Activated CD4-positive, alpha-beta T cell treated with anti-CD3 and anti-CD28 coated beads, Interleukin-2, amount 50 U/mL, for 4 hours (primary cell): Measurements from ENCODE around the gene GPATCH8.
A peak's percentile ranks its signal among the peaks of the same experiment; 100 is the strongest.

ENCODE experiments used
- DNase-seq, 2 experiments: peaks; one replicate each; pipeline ENCODE4 v3.0.0-alpha.2; 2020

Gene GPATCH8

GRCh38 chr17:44351961-44352827 lies 151.0 kb downstream of the GPATCH8 start:
- no peak for DNase-seq

- DNase-seq: no peak
These were observed 151.7 kb downstream of the GPATCH8 start for GRCh38 chr17:44351464-44351863.

GRCh38 chr17:44350733-44351226 lies 152.4 kb downstream of the GPATCH8 start:
- peak; percentile 68 to 69 for DNase-seq

- DNase-seq: no peak
These were observed 153.6 kb downstream of the GPATCH8 start for GRCh38 chr17:44349553-44350070.

- DNase-seq: no peak
These were observed 154.2 kb downstream of the GPATCH8 start for GRCh38 chr17:44348988-44349364.

- DNase-seq: no peak
These were observed 154.8 kb downstream of the GPATCH8 start for GRCh38 chr17:44348234-44348987.
